Loucy (cell line): ENCODE results near the gene KLHL6.

Experiments
- EZH2phosphoT487 ChIP-seq: fragments of 200-600 bp; IDR thresholded peaks from 2 replicates; pipeline ENCODE4 v1.6.1; 2018; ENCODE audit warnings: antibody characterized with exemption, mild to moderate bottlenecking, moderate library complexity, borderline replicate concordance
- TF ChIP-seq, protein P1 (sequence below): fragments of 200-600 bp; sonication (generic); conservative IDR thresholded peaks from 2 replicates; pipeline ENCODE4 v1.5.1; 2014; ENCODE audit warnings: mild to moderate bottlenecking, antibody characterized with exemption, low read length

DNA sequence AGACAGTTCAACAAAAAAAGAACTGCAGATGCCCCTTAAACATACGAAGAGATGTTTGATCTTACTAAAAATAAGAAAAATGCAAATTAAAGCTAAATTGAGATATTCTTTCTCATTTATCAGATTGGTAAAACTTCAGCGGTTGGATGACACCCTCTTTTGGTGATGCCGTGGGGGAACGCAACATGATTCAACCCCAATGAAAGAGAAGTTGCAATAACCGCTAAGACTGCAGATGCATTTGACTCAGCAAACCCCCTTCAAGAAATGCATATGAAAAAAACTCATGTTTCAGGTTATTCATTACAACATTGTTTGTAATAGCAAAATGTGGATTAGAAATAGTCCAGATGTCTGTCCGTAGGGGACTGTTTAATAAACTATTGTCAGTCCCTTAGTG is 3.6 kb downstream of the KLHL6 start:
- TF ChIP-seq, protein P1, sequence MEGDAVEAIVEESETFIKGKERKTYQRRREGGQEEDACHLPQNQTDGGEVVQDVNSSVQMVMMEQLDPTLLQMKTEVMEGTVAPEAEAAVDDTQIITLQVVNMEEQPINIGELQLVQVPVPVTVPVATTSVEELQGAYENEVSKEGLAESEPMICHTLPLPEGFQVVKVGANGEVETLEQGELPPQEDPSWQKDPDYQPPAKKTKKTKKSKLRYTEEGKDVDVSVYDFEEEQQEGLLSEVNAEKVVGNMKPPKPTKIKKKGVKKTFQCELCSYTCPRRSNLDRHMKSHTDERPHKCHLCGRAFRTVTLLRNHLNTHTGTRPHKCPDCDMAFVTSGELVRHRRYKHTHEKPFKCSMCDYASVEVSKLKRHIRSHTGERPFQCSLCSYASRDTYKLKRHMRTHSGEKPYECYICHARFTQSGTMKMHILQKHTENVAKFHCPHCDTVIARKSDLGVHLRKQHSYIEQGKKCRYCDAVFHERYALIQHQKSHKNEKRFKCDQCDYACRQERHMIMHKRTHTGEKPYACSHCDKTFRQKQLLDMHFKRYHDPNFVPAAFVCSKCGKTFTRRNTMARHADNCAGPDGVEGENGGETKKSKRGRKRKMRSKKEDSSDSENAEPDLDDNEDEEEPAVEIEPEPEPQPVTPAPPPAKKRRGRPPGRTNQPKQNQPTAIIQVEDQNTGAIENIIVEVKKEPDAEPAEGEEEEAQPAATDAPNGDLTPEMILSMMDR = no peak
- no peak for TF ChIP-seq EZH2phosphoT487
